ENCODE data around the gene RANBP1. TPM values are rescaled to one million over a fixed set of nuclear protein-coding genes. Genes with fewer than 3 reads are reported as not detected.

Gene RANBP1
- total and polyA plus RNA-seq, 2 of the 13 experiments (the other 11 are each of a cell fraction or from before 2014, with no cell fraction given), result 181 to 492 TPM

GRCh38 chr22:20084547-20085413 is 31.1 kb upstream of the RANBP1 start (continued):
- no peak for TF ChIP-seq CAMTA2 (CRISPR knock-in tag; IDR thresholded peaks at IDR 0.05; ENCODE audit: borderline replicate concordance)
- no peak for TF ChIP-seq ZNF816 (CRISPR knock-in tag; IDR thresholded peaks at IDR 0.05; ENCODE audit: borderline replicate concordance)
- no peak; the same call in 1 of the 2 replicates for TF ChIP-seq HINFP (CRISPR knock-in tag; IDR thresholded peaks at IDR 0.05; ENCODE audit: low read depth)
- TF ChIP-seq PAX8 (CRISPR knock-in tag; IDR thresholded peaks at IDR 0.05; ENCODE audit: borderline replicate concordance), result no peak
- TF ChIP-seq, protein P1, sequence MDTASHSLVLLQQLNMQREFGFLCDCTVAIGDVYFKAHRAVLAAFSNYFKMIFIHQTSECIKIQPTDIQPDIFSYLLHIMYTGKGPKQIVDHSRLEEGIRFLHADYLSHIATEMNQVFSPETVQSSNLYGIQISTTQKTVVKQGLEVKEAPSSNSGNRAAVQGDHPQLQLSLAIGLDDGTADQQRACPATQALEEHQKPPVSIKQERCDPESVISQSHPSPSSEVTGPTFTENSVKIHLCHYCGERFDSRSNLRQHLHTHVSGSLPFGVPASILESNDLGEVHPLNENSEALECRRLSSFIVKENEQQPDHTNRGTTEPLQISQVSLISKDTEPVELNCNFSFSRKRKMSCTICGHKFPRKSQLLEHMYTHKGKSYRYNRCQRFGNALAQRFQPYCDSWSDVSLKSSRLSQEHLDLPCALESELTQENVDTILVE (CRISPR knock-in tag; IDR thresholded peaks at IDR 0.05), result no peak
- no peak for TF ChIP-seq ZNF431 (CRISPR knock-in tag; IDR thresholded peaks at IDR 0.05; ENCODE audit: borderline replicate concordance, low read depth)
- TF ChIP-seq, protein P2, sequence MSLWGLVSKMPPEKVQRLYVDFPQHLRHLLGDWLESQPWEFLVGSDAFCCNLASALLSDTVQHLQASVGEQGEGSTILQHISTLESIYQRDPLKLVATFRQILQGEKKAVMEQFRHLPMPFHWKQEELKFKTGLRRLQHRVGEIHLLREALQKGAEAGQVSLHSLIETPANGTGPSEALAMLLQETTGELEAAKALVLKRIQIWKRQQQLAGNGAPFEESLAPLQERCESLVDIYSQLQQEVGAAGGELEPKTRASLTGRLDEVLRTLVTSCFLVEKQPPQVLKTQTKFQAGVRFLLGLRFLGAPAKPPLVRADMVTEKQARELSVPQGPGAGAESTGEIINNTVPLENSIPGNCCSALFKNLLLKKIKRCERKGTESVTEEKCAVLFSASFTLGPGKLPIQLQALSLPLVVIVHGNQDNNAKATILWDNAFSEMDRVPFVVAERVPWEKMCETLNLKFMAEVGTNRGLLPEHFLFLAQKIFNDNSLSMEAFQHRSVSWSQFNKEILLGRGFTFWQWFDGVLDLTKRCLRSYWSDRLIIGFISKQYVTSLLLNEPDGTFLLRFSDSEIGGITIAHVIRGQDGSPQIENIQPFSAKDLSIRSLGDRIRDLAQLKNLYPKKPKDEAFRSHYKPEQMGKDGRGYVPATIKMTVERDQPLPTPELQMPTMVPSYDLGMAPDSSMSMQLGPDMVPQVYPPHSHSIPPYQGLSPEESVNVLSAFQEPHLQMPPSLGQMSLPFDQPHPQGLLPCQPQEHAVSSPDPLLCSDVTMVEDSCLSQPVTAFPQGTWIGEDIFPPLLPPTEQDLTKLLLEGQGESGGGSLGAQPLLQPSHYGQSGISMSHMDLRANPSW (CRISPR knock-in tag; IDR thresholded peaks at IDR 0.05; ENCODE audit: borderline replicate concordance), result no peak
- TF ChIP-seq, protein P3, sequence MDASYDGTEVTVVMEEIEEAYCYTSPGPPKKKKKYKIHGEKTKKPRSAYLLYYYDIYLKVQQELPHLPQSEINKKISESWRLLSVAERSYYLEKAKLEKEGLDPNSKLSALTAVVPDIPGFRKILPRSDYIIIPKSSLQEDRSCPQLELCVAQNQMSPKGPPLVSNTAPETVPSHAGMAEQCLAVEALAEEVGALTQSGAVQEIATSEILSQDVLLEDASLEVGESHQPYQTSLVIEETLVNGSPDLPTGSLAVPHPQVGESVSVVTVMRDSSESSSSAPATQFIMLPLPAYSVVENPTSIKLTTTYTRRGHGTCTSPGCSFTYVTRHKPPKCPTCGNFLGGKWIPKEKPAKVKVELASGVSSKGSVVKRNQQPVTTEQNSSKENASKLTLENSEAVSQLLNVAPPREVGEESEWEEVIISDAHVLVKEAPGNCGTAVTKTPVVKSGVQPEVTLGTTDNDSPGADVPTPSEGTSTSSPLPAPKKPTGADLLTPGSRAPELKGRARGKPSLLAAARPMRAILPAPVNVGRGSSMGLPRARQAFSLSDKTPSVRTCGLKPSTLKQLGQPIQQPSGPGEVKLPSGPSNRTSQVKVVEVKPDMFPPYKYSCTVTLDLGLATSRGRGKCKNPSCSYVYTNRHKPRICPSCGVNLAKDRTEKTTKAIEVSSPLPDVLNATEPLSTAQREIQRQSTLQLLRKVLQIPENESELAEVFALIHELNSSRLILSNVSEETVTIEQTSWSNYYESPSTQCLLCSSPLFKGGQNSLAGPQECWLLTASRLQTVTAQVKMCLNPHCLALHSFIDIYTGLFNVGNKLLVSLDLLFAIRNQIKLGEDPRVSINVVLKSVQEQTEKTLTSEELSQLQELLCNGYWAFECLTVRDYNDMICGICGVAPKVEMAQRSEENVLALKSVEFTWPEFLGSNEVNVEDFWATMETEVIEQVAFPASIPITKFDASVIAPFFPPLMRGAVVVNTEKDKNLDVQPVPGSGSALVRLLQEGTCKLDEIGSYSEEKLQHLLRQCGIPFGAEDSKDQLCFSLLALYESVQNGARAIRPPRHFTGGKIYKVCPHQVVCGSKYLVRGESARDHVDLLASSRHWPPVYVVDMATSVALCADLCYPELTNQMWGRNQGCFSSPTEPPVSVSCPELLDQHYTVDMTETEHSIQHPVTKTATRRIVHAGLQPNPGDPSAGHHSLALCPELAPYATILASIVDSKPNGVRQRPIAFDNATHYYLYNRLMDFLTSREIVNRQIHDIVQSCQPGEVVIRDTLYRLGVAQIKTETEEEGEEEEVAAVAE (CRISPR knock-in tag; IDR thresholded peaks at IDR 0.05; ENCODE audit: borderline replicate concordance), result no peak
- TF ChIP-seq, protein P4, sequence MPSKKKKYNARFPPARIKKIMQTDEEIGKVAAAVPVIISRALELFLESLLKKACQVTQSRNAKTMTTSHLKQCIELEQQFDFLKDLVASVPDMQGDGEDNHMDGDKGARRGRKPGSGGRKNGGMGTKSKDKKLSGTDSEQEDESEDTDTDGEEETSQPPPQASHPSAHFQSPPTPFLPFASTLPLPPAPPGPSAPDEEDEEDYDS (CRISPR knock-in tag; IDR thresholded peaks at IDR 0.05), result no peak
- no peak for TF ChIP-seq JDP2 (CRISPR knock-in tag; IDR thresholded peaks at IDR 0.05; ENCODE audit: borderline replicate concordance)
- 0 out of 2 replicates have a peak, but pooled peaks have one; percentile 23 for TF ChIP-seq ZMYM4 (CRISPR knock-in tag; IDR thresholded peaks at IDR 0.05)
- peak; percentile 80 for TF ChIP-seq NR2F6 (IDR thresholded peaks at IDR 0.05)
- peak; percentile 89 for TF ChIP-seq NR2F6 (CRISPR knock-in tag; IDR thresholded peaks at IDR 0.05)
- TF ChIP-seq HOMEZ (CRISPR knock-in tag; IDR thresholded peaks at IDR 0.05; ENCODE audit: low read depth), result no peak
- no peak for TF ChIP-seq ZNF180 (CRISPR knock-in tag; IDR thresholded peaks at IDR 0.05; ENCODE audit: borderline replicate concordance, low read depth)
- no peak for TF ChIP-seq ZNF331 (CRISPR knock-in tag; IDR thresholded peaks at IDR 0.05)
